ENCODE results near the gene HTR2C.

HTR2C gene

DNA sequence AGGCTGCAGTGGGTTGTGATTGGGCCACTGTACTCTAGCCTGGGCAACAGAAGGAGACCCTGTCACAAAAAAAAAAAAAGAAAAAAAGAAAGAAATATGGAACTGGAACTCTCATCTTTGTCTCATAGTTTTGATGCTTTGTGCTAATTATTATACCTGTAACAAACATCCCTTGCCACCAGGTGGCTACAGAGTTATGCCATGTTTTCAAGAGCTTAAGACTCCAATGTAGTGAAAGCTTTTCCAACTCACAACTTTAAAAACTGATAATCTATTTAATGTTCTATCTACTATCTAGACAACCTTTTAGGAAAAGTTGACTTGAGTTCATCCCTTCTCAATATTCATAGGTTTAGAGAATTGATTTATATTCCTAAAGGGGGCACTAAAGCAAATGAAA is 42.4 kb downstream of the HTR2C start:
- no peak for TF ChIP-seq GATA3 (IDR thresholded peaks at IDR 0.05; ENCODE audit: low read depth, low read length)

DNA sequence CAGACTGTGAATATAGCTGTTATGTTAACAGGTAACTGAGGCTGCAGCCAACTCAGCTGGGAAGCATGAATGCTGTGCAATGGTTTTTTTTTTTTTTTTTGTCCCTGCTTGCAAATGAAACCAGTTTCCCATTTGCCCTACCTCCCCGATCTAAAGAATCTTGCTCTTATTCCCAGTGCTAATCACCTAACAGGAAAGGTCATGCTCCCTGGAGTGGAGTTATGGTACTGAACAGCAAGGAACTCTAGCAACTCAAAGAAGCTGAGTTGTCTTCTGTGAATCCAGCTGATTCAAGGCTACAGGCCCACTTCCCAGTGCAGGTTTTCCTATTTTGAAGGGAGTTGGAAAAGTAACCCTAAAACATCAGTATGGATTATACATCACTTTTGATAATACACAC is 52.1 kb downstream of the HTR2C start:
- TF ChIP-seq GATA2 (IDR thresholded peaks at IDR 0.05; ENCODE audit: low read depth, low read length) (no peak), GATA3 (IDR thresholded peaks at IDR 0.05; ENCODE audit: low read depth, low read length) (no peak)

DNA sequence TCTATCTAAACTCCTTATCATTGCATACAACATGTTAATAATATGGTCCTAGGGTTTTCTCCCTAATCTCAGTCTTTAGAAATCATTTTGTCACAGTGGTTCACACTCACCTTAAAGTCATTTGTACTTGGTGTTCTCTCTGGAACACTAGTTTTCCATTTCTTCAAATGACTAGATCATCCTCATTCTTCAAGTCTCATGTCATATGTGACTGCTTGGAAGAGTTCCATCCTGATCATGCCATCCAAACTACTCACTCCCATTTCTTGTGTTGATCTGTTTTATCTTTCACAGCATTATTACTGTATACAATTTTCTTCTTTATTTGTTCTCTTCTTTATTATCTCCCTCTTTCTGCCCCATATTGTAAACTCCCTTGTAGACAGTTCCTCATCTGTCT is 66.5 kb downstream of the HTR2C start:
- TF ChIP-seq GATA3 (IDR thresholded peaks at IDR 0.05; ENCODE audit: low read depth, low read length) (no peak), GATA2 (IDR thresholded peaks at IDR 0.05; ENCODE audit: low read depth, low read length) (no peak)

DNA sequence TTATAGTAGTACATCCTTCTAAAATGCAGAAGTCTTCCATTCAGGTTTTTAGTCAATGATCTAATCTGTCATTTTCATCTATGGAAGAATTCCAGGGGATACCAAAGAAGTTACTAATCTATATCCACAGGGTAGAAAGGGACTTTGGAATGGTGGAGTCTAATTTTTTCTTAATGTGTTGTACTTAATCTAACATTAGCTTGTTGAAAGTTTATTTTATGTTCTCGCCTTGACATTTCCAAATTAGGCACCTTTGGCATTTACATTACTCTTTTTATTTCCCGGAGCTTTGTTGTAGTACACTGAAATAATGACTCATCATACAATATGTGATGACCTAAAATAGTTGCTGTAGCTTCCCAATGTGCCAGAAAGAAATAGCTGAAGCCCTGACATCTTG is 91.5 kb downstream of the HTR2C start:
- TF ChIP-seq GATA3 (IDR thresholded peaks at IDR 0.05; ENCODE audit: low read depth, low read length) (no peak), GATA2 (IDR thresholded peaks at IDR 0.05; ENCODE audit: low read depth, low read length) (no peak)

DNA sequence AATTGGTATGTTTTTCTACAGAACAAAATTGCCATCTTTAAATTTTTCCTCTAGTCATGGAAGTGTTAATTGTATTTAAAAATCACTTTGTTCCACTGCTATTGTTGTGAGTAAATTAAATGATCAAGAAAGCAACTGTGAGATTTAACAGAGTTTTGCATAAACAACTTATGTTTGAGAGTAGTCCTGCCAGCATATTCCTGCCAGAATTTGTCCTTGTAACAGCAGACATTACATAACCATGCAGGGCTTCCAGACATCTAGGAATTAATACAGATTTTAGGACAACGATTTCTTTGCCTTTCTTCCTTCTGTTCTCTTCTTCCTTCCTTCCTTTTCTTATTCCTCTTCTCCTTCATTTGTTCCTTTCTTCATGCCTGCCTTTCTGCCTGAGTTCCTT is 125.5 kb downstream of the HTR2C start:
- TF ChIP-seq GATA2 (IDR thresholded peaks at IDR 0.05; ENCODE audit: low read depth, low read length), result no peak
- no peak for TF ChIP-seq GATA3 (IDR thresholded peaks at IDR 0.05; ENCODE audit: low read depth, low read length)

DNA sequence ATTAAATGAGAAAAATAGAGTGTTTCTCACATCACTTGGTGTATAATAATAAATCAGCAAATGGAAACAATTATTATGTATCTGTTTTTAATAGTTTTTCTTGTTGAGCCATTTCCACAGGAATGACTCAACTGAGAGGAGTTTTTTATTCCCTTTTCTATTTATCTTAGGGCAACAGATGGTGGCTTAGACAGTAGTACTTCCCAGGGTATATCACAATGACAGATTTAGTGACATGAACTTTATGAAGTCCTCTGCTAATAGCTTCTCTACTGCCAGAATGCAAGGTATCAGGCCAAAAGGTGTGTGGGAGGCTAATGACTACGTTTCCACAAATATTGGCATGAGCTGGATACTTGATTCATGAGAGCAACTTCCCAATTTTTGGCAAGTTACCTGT is 126.7 kb downstream of the HTR2C start:
- TF ChIP-seq GATA3 (IDR thresholded peaks at IDR 0.05; ENCODE audit: low read depth, low read length) (no peak), GATA2 (IDR thresholded peaks at IDR 0.05; ENCODE audit: low read depth, low read length) (no peak)

DNA sequence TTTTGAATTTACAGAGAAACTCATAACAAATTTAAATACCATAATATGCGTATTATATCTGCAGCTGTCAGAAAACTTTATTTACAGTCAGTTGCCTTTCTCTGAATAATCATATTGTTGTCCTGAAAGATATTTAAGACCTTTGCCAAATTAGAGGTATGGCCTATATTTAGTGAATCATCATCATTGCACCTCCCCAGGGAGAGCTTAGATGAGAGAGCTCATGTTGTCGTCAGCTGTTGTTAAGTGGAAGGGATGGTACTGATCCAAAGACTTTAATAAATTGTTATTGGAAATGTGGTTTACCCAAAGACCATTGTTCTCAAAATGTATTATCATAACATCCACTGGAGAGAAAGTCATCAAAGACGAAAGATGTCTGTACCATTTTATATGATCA is 128.6 kb downstream of the HTR2C start:
- TF ChIP-seq GATA2 (IDR thresholded peaks at IDR 0.05; ENCODE audit: low read depth, low read length), result no peak
- no peak for TF ChIP-seq GATA3 (IDR thresholded peaks at IDR 0.05; ENCODE audit: low read depth, low read length)

DNA sequence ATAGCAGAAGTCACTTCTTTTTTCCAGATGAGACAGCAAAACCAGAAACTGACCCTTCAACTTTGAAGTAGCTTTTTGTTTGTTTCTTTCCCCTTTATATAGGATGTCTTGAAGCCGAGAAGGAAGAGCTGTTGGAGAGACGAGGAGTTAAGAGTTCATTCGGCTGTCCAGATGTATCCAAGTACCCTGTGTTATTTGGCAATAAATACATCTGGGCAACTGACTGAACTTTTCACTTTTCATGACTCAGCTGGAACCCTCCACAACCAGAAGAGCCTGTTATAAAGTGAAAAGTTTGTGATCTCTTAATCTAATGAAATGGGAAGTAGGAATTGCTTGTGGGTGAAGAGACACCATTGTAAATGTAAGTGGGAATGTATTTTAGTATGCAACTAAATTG is 131.2 kb downstream of the HTR2C start:
- TF ChIP-seq GATA3 (IDR thresholded peaks at IDR 0.05; ENCODE audit: low read depth, low read length) (no peak), GATA2 (IDR thresholded peaks at IDR 0.05; ENCODE audit: low read depth, low read length) (no peak)

DNA sequence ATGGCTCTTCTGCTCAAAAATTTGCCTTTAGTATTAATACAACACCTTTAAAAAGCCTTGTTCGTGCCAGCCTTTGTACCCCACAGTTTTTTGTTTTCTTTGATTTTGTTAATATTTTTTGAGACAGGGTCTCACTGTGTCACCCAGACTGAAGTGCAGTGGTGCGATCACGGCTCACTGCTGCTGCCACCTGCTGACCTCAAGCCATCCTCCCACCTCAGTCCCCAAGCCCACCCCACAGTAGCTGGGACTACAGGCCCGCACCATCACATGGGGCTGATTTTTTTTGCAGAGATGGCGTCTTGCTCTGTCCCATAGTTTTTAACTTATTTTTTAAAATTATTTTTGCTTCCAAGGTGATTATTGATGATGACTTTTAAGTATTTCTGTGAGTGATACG is 134.0 kb downstream of the HTR2C start:
- TF ChIP-seq GATA2 (IDR thresholded peaks at IDR 0.05; ENCODE audit: low read depth, low read length) (no peak), GATA3 (IDR thresholded peaks at IDR 0.05; ENCODE audit: low read depth, low read length) (no peak)

DNA sequence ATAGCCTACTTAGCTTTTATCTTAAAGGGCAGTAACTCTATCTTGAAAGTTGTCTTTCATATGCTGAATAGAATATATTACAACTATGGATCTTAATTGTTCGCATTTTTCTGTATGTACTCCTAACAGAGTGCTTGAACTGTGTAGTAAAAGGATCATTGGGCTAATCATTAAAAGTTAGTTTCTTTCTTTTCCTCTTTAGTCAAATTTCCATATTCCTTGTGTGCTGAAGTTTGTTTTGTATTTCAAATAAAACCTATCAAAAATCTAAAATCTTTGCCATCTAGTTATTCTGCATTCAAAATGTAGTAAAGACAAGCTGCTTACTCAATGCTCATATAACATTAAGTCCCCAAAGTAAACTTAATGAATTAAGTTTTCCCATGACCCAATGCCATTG is 182.7 kb downstream of the HTR2C start:
- TF ChIP-seq GATA3 (IDR thresholded peaks at IDR 0.05; ENCODE audit: low read depth, low read length), result no peak
- TF ChIP-seq GATA2 (IDR thresholded peaks at IDR 0.05; ENCODE audit: low read depth, low read length), result no peak

DNA sequence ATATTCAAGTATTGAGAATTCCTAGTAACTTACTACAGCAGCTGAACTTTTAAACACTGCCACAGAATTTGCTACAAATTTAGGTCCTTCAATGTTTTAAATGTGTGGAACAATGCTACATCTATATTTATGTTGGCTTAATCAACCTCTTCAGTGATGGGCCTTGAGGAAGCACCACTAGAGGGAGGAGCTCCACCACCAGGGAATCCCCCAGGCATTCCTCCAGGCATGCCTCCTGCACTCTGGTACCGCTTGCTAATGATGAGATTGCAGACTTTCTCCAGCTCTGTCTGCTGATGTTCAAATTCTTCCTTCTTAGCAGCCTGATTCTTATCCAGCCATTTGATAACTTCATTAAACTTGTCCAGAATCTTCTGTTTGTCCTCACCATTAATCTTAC is 190.8 kb downstream of the HTR2C start:
- no peak for TF ChIP-seq GATA3 (IDR thresholded peaks at IDR 0.05; ENCODE audit: low read depth, low read length)
- no peak for TF ChIP-seq GATA2 (IDR thresholded peaks at IDR 0.05; ENCODE audit: low read depth, low read length)

DNA sequence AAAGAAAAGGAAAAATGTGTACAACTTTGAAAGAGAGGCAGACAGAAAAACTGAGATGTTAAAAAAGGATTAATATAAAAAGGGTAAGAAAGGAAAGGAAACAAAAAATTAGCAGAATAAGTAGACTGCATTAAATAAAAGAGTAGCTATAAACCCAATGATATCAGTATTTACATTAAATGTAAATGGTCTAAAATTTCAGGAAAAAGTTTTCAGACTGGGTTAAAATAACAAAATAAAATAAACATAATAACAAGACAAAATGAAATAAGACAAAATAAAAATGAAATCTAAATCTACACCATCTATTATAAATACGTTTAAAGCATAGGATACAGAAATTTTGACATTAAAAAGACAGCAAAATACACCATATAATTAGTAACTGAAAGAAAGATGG is 199.0 kb downstream of the HTR2C start:
- no peak for TF ChIP-seq GATA3 (IDR thresholded peaks at IDR 0.05; ENCODE audit: low read depth, low read length)
- no peak for TF ChIP-seq GATA2 (IDR thresholded peaks at IDR 0.05; ENCODE audit: low read depth, low read length)

DNA sequence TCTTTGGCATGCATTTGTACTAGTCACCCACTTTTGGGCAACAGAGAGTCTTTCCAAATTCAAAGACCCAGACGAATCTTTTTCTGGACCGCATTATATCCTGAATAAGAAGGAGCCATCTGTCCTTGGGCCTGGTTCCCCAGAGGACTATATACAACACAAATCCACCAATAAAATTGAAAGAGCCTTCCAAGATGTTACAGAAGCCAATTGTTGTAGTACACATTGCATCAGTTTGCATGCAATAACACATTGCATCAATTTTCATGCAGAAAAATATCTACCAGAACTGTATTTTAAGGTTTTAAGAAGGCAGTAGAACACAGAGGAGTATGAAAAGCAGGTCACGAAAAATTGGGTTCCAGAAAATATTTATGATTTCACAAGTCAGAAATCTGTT is 203.2 kb downstream of the HTR2C start:
- TF ChIP-seq GATA2 (IDR thresholded peaks at IDR 0.05; ENCODE audit: low read depth, low read length), result no peak
- no peak for TF ChIP-seq GATA3 (IDR thresholded peaks at IDR 0.05; ENCODE audit: low read depth, low read length)

DNA sequence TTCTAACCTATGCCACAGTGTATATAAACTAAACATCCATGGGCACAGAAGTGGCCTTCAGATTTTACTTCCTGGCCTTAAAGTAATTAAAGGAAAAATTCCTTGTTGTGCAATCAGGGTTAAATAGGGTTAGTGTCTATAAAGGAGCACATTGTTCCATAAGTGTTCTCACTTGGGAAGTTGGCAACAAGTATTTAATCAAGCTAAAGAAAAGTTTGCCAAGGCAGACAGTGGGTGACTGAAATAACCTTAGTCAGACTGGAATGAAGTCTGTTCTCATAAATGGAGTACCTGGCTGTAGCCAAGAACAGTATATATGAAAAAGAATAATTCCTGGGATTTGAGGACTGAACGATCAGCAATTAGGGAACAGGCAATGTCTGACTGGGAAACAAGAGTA is 213.6 kb downstream of the HTR2C start:
- TF ChIP-seq GATA2 (IDR thresholded peaks at IDR 0.05; ENCODE audit: low read depth, low read length), result no peak
- TF ChIP-seq GATA3 (IDR thresholded peaks at IDR 0.05; ENCODE audit: low read depth, low read length), result no peak

DNA sequence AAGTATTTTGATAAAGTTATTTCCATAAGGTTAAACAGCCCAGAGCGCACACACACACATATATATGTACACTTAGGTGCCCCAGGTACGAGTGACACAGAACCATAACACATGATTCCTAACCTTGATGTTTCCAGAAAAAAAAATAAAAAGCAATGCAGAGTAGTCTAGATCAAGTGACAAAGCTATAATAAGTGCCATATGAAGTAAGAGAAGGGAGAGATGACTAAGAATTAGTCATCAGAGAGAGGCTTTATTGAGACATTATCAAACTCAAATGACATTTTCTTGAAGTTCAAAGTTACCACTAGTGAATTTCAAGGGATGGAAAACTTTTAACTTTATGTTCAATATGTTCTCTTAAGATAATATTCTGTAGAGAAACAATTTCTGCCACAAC is 215.0 kb downstream of the HTR2C start:
- TF ChIP-seq GATA3 (IDR thresholded peaks at IDR 0.05; ENCODE audit: low read depth, low read length) (no peak), GATA2 (IDR thresholded peaks at IDR 0.05; ENCODE audit: low read depth, low read length) (no peak)

DNA sequence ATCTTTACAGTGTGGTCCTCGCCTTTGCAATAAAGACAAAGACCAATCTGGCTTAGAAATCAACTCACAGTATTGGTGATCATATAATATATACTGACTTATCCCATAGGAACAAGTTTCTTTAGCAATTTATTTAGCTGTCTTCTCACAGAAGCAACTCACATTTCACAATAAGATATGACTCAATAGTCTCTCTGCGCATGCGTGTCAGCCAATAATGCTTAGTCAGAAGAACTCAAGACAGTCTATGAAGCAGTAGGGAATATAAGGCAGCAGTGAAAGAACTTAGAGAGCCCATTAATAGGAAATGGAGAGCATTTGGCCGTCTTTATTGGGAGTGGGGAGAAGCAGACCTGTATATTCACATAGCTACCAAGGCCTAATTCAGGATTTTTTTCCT is 216.8 kb downstream of the HTR2C start:
- TF ChIP-seq GATA2 (IDR thresholded peaks at IDR 0.05; ENCODE audit: low read depth, low read length) (no peak), GATA3 (IDR thresholded peaks at IDR 0.05; ENCODE audit: low read depth, low read length) (no peak)
